SK-N-SH (cell line): ENCODE results near the gene LNX2. TPM values are rescaled to one million over a fixed set of nuclear protein-coding genes. Genes with fewer than 3 reads are reported as not detected.

ENCODE experiments used
- CTCF ChIA-PET: fragments of 300-600, 350-600 bp; formaldehyde crosslinking; extraction: SDS; loops from one replicate; lab custom pipeline; 2021; lab: Yijun Ruan, JAX
- POLR2A ChIA-PET: fragments of 350-600 bp; sonication (Branson Sonifier 250); formaldehyde crosslinking; extraction: SDS; loops from one replicate; lab custom pipeline; 2020; ENCODE audit warnings: antibody characterized with exemption, inconsistent platforms; lab: Yijun Ruan, JAX
- DNase-seq: peaks from one replicate; pipeline ENCODE4 v3.0.0; 2012
- H2AFZ ChIP-seq: fragments of 200-600 bp; sonication (generic); 2 replicates; pipeline ENCODE4 v1.8.1; 2016; ENCODE audit warnings: antibody characterized with exemption, mild to moderate bottlenecking, low read depth
- H3F3A ChIP-seq: fragments of 200-600 bp; sonication (generic); replicated peaks from 2 replicates; pipeline ENCODE3; 2016; ENCODE audit warnings: antibody characterized with exemption, mild to moderate bottlenecking; ENCODE audit not compliant: insufficient read depth
- H3K27ac ChIP-seq, 2 experiments: fragments of 200-500 bp in 1 of 2; fragments of 200-600 bp in 1 of 2; sonication (Bioruptor generic) in 1 of 2; sonication (generic), shearing (Covaris generic) in 1 of 2; 2 replicates each; pipeline versions ENCODE4 v1.5.1 to v1.6.1; 2014 to 2016; ENCODE audit warnings: low read depth in 2 of 2, inconsistent platforms in 1 of 2, low read length in 1 of 2, mild to moderate bottlenecking in 1 of 2, mixed read lengths in 1 of 2
- H3K27me3 ChIP-seq: fragments of 200-600 bp; sonication (generic), shearing (Covaris generic); 2 replicates; pipeline ENCODE4 v1.6.1; 2016; ENCODE audit warnings: mixed run types; ENCODE audit not compliant: insufficient read depth
- H3K36me3 ChIP-seq, 2 experiments: fragments of 200-500 bp in 1 of 2; fragments of 200-600 bp in 1 of 2; sonication (Bioruptor generic) in 1 of 2; sonication (generic) in 1 of 2; replicated peaks in 1 of 2; 2 replicates each; pipeline versions ENCODE3 to v1.5.1; 2014 to 2016; ENCODE audit warnings: low read length in 1 of 2, mild to moderate bottlenecking in 1 of 2; ENCODE audit not compliant: insufficient read depth in 2 of 2, control insufficient read depth in 1 of 2
- H3K4me1 ChIP-seq, 2 experiments: fragments of 200-500 bp in 1 of 2; fragments of 200-600 bp in 1 of 2; sonication (Bioruptor generic) in 1 of 2; sonication (generic), shearing (Covaris generic) in 1 of 2; 2 replicates each; pipeline versions ENCODE4 v1.5.1 to v1.6.1; 2014 to 2016; ENCODE audit warnings: low read depth in 1 of 2, low read length in 1 of 2, mixed run types in 1 of 2; ENCODE audit not compliant: insufficient read depth in 2 of 2, control insufficient read depth in 1 of 2
- H3K4me2 ChIP-seq: fragments of 200-600 bp; sonication (generic), shearing (Covaris generic); 2 replicates; pipeline ENCODE4 v1.6.1; 2017; ENCODE audit warnings: mixed run types
- H3K4me3 ChIP-seq, 2 experiments: fragments of 200-500 bp in 1 of 2; fragments of 200-600 bp in 1 of 2; sonication (Bioruptor generic) in 1 of 2; sonication (generic), shearing (Covaris generic) in 1 of 2; 2 replicates each; pipeline versions ENCODE4 v1.5.1 to v1.8.1; 2014 to 2016; ENCODE audit warnings: low read depth in 2 of 2, inconsistent platforms in 1 of 2, low read length in 1 of 2, mild to moderate bottlenecking in 1 of 2, mixed read lengths in 1 of 2, moderate library complexity in 1 of 2
- H3K79me2 ChIP-seq: fragments of 200-600 bp; sonication (generic); 2 replicates; pipeline ENCODE4 v1.8.1; 2017; ENCODE audit warnings: mild to moderate bottlenecking; ENCODE audit not compliant: insufficient read depth
- H3K9ac ChIP-seq: fragments of 200-600 bp; sonication (generic); 2 replicates; pipeline ENCODE4 v1.6.1; 2017; ENCODE audit warnings: mixed run types
- H3K9me2 ChIP-seq: fragments of 200-600 bp; sonication (generic); 2 replicates; pipeline ENCODE4 v1.6.1; 2017; ENCODE audit warnings: mixed run types
- H3K9me3 ChIP-seq: fragments of 200-600 bp; sonication (generic); 2 replicates; pipeline ENCODE4 v1.6.1; 2017; ENCODE audit warnings: mixed run types, mild to moderate bottlenecking, moderate library complexity
- H4K20me1 ChIP-seq: fragments of 200-600 bp; sonication (generic); 2 replicates; pipeline ENCODE4 v1.6.1; 2017; ENCODE audit warnings: mild to moderate bottlenecking, mixed run types; ENCODE audit not compliant: insufficient read depth
- CHD2 ChIP-seq: fragments of 150-350 bp; IDR thresholded peaks from 2 replicates; pipeline ENCODE4 v1.6.1; 2018; ENCODE audit warnings: low read length; ENCODE audit not compliant: partially characterized antibody
- ELF1 ChIP-seq: IDR thresholded peaks from 2 replicates; pipeline ENCODE4 v1.4.0; 2012
- EZH2phosphoT487 ChIP-seq: fragments of 200-600 bp; sonication (generic); IDR thresholded peaks from 2 replicates; pipeline ENCODE4 v1.6.1; 2017; ENCODE audit warnings: low read depth, mixed run types, mild to moderate bottlenecking, antibody characterized with exemption, moderate library complexity, borderline replicate concordance
- FOSL2 ChIP-seq: IDR thresholded peaks from 2 replicates; pipeline ENCODE4 v1.4.0; 2012; ENCODE audit warnings: low read depth, mild to moderate bottlenecking, moderate library complexity, borderline replicate concordance
- FOXM1 ChIP-seq: IDR thresholded peaks from 2 replicates; pipeline ENCODE4 v1.4.0; 2012; ENCODE audit warnings: low read depth, mild to moderate bottlenecking
- GABPA ChIP-seq: IDR thresholded peaks from 2 replicates; pipeline ENCODE4 v1.4.0; 2012; ENCODE audit warnings: low read depth, mild to moderate bottlenecking
- JUND ChIP-seq: IDR thresholded peaks from 2 replicates; pipeline ENCODE4 v1.4.0; 2012
- NFIC ChIP-seq: IDR thresholded peaks from 2 replicates; pipeline ENCODE4 v1.4.0; 2012; ENCODE audit warnings: borderline replicate concordance
- NRF1 ChIP-seq: IDR thresholded peaks from 2 replicates; pipeline ENCODE4 v1.6.1; 2012; ENCODE audit warnings: low read depth, mild to moderate bottlenecking, low read length
- POLR2AphosphoS5 ChIP-seq: IDR thresholded peaks from 2 replicates; pipeline ENCODE4 v1.6.1; 2012; ENCODE audit warnings: low read depth, low read length
- SIN3A ChIP-seq: IDR thresholded peaks from 2 replicates; pipeline ENCODE4 v1.6.1; 2012; ENCODE audit warnings: low read depth, mild to moderate bottlenecking, low read length, moderate library complexity, borderline replicate concordance
- SMC3 ChIP-seq: IDR thresholded peaks from 2 replicates; pipeline ENCODE4 v1.6.1; 2012; ENCODE audit warnings: low read depth, low read length, improper control_type of control experiment
- TAF1 ChIP-seq: IDR thresholded peaks from 2 replicates; pipeline ENCODE4 v1.6.1; 2012; ENCODE audit warnings: low read depth, mild to moderate bottlenecking, low read length, moderate library complexity, borderline replicate concordance
- TEAD4 ChIP-seq: IDR thresholded peaks from 2 replicates; pipeline ENCODE4 v1.4.0; 2012; ENCODE audit warnings: mild to moderate bottlenecking, borderline replicate concordance; ENCODE audit not compliant: insufficient read depth
- USF1 ChIP-seq: IDR thresholded peaks from 2 replicates; pipeline ENCODE4 v1.4.0; 2012; ENCODE audit warnings: low read depth, borderline replicate concordance
- ZBTB33 ChIP-seq: IDR thresholded peaks from 2 replicates; pipeline ENCODE4 v1.4.0; 2012; ENCODE audit warnings: low read depth, borderline replicate concordance
- WGBS: methylation state at CpG from one replicate; pipeline ENCODE4 v1.1.6; 2017; ENCODE audit warnings: low lambda C conversion rate; 5-methylcytosine and 5-hydroxymethylcytosine counted together
- polyA plus RNA-seq, 3 experiments: library from polyadenylated mRNA; depleted of rRNA; stranded (reverse); fragments of >200 nt; gene quantifications; 2 replicates each; pipeline ENCODE4 v1.2.3, GENCODE V29; 2012
- TF ChIP-seq, protein P1 (sequence below): IDR thresholded peaks from 2 replicates; pipeline ENCODE4; 2012
- TF ChIP-seq, protein P2 (sequence below): IDR thresholded peaks from 2 replicates; pipeline ENCODE4 v1.4.0; 2012; ENCODE audit warnings: low read depth
- TF ChIP-seq, protein P3 (sequence below): IDR thresholded peaks from 2 replicates; pipeline ENCODE4 v1.6.1; 2012; ENCODE audit warnings: mild to moderate bottlenecking, low read depth, low read length, moderate library complexity

The LNX2 gene
- polyA plus RNA-seq, 1 of the 3 experiments (the other 2 are of a cell fraction) = 3.7 TPM

- peaks cover 4% of the 10 kb centered on the region for H3F3A ChIP-seq
- H3K4me1 ChIP-seq = peaks cover 3 to 4% of the 10 kb centered on the region in 2 experiments; a peak in 3 of 4 replicates
- peaks cover 56% of the 10 kb centered on the region for H4K20me1 ChIP-seq
- no peak overlapping the region for H3K4me3 ChIP-seq
- no peak overlapping the region for H3K9ac ChIP-seq
- TF ChIP-seq POLR2AphosphoS5 = no peak
- TF ChIP-seq, protein P1, sequence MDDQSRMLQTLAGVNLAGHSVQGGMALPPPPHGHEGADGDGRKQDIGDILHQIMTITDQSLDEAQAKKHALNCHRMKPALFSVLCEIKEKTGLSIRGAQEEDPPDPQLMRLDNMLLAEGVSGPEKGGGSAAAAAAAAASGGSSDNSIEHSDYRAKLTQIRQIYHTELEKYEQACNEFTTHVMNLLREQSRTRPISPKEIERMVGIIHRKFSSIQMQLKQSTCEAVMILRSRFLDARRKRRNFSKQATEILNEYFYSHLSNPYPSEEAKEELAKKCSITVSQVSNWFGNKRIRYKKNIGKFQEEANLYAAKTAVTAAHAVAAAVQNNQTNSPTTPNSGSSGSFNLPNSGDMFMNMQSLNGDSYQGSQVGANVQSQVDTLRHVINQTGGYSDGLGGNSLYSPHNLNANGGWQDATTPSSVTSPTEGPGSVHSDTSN = no peak
- CTCF ChIA-PET = interaction anchor here (0.9 to 1.3 kb wide), 3 partner anchors 10 to 18 kb away, joined by 3 to 4 read pairs (median 4); partner anchors contain the start of genes LNX2 and POLR1D
- peaks cover 69% of the 10 kb centered on the region for H3K79me2 ChIP-seq
- H3K27me3 ChIP-seq = no peaks in the 10 kb centered on the region
- no peaks in the 10 kb centered on the region for H3K9me3 ChIP-seq
- no peak overlapping the region for H3K27ac ChIP-seq
- no peak for DNase-seq
- H3K4me2 ChIP-seq = no peak overlapping the region
- POLR2A ChIA-PET = no interaction called here
- no peak overlapping the region for H2AFZ ChIP-seq
- no peaks in the 10 kb centered on the region for H3K9me2 ChIP-seq
- peaks cover 21 to 23% of the 10 kb centered on the region in 2 experiments for H3K36me3 ChIP-seq
- WGBS = 93% methylated on average over 2 of the region's 2 CpGs
These were observed 11.3 kb upstream of the LNX2 start for GRCh38 chr13:27631665-27632064.

DNA sequence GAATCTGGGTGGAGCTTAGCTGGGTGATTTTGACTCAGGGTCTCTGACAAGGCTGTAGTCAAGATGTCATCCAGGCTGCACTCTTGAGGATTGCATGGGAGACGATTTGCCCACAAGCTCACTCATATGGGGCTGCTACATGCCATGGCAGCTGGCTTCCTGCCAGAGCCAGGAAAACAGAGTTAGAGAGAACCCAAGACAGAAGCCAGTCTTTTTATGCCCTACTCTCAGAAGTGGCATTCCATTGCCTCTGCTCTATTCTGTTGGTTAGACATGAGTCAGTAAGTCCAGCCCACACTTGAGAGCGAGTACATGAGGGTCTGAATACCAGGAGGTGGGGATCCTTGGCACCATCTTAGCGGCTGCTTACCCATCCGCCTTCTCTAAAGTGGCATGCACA is 10.8 kb upstream of the LNX2 start:
- ChIA-PET POLR2A (no interaction called here), CTCF (interaction anchor here (0.9 to 1.3 kb wide), 2 partner anchors 10 to 19 kb away, joined by 3 to 4 read pairs; partner anchors contain the start of gene LNX2)
- DNase-seq = no peak
- H4K20me1 ChIP-seq = peaks cover 53% of the 10 kb centered on the region
- no peak overlapping the region for H2AFZ ChIP-seq
- peaks cover 0 to 3% of the 10 kb centered on the region in 2 experiments; a peak in 2 of 4 replicates for H3K4me1 ChIP-seq
- peaks cover 69% of the 10 kb centered on the region for H3K79me2 ChIP-seq
- no peak overlapping the region for H3K4me3 ChIP-seq
- H3F3A ChIP-seq = peaks cover 4% of the 10 kb centered on the region
- no peak overlapping the region for H3K27ac ChIP-seq
- H3K27me3 ChIP-seq = no peaks in the 10 kb centered on the region
- no peaks in the 10 kb centered on the region for H3K9me2 ChIP-seq
- H3K4me2 ChIP-seq = no peak overlapping the region
- peaks cover 25 to 27% of the 10 kb centered on the region in 2 experiments for H3K36me3 ChIP-seq
- no peak overlapping the region for H3K9ac ChIP-seq
- no peaks in the 10 kb centered on the region for H3K9me3 ChIP-seq
- no peak for TF ChIP-seq GABPA
- no peak for TF ChIP-seq TAF1
- TF ChIP-seq SMC3 = no peak
- no peak for TF ChIP-seq FOXM1
- TF ChIP-seq, protein P1 = no peak
- no peak for TF ChIP-seq ZBTB33
- TF ChIP-seq JUND = no peak
- no peak for TF ChIP-seq NRF1
- no peak for TF ChIP-seq EZH2phosphoT487
- TF ChIP-seq ELF1 = no peak
- no peak for TF ChIP-seq FOSL2
- TF ChIP-seq, protein P2, sequence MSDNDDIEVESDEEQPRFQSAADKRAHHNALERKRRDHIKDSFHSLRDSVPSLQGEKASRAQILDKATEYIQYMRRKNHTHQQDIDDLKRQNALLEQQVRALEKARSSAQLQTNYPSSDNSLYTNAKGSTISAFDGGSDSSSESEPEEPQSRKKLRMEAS = no peak
- TF ChIP-seq, protein P3, sequence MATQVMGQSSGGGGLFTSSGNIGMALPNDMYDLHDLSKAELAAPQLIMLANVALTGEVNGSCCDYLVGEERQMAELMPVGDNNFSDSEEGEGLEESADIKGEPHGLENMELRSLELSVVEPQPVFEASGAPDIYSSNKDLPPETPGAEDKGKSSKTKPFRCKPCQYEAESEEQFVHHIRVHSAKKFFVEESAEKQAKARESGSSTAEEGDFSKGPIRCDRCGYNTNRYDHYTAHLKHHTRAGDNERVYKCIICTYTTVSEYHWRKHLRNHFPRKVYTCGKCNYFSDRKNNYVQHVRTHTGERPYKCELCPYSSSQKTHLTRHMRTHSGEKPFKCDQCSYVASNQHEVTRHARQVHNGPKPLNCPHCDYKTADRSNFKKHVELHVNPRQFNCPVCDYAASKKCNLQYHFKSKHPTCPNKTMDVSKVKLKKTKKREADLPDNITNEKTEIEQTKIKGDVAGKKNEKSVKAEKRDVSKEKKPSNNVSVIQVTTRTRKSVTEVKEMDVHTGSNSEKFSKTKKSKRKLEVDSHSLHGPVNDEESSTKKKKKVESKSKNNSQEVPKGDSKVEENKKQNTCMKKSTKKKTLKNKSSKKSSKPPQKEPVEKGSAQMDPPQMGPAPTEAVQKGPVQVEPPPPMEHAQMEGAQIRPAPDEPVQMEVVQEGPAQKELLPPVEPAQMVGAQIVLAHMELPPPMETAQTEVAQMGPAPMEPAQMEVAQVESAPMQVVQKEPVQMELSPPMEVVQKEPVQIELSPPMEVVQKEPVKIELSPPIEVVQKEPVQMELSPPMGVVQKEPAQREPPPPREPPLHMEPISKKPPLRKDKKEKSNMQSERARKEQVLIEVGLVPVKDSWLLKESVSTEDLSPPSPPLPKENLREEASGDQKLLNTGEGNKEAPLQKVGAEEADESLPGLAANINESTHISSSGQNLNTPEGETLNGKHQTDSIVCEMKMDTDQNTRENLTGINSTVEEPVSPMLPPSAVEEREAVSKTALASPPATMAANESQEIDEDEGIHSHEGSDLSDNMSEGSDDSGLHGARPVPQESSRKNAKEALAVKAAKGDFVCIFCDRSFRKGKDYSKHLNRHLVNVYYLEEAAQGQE = no peak
- no peak for TF ChIP-seq NFIC
- TF ChIP-seq TEAD4 = no peak
- no peak for TF ChIP-seq USF1
- TF ChIP-seq CHD2 = no peak
- TF ChIP-seq SIN3A = no peak
- 92% methylated on average over 4 of the region's 4 CpGs for WGBS
